ENCODE measurements around the gene CHMP3. TPM values are rescaled to one million over a fixed set of nuclear protein-coding genes. Genes with fewer than 3 reads are reported as not detected.

CHMP3 gene
- total and polyA plus RNA-seq, 2 of the 13 experiments (the other 11 are each of a cell fraction or from before 2014, with no cell fraction given), result 64.1 to 114 TPM

DNA sequence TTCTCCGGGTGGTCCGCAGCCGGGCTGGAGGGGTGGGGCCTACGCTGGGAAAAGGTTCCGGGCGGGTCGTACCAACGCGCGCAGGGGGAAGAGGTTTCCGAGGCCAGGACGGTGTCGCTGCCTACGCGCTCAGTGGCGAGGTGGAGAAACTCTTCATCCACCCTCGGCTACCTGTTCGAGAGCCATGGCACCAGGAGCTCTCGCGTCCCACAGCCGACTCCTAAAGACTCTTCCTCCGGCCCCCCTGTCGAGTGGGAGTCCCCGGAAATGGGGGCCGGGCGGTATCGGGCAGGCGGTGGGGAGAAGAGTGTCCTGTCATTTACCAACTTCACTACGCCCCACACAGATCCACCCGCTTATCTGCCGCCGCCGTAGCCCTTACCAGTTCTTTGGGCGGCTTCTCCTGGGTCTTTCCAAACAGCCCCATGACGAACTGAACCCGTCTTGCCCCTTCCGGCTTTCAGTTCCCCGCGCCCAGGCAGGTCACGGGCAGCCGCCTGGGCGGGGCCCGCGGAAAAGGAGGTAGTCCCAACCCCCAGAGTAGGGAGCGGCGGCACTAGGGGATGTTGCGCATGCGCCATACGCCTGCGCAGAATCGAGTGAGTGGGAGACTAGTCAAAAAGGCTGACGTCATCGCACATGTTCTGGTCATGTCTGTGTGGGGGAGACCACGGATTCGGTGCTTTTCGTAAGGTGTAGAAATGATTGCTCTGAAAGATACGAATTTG is at the start of gene CHMP3 (continued):
- TF ChIP-seq ZNF468 (CRISPR knock-in tag; IDR thresholded peaks at IDR 0.05) (no peak; the same call in 1 of the 2 replicates), GPN1 (CRISPR knock-in tag; IDR thresholded peaks at IDR 0.05; ENCODE audit: borderline replicate concordance) (no peak; the same call in 1 of the 2 replicates), ZNF773 (CRISPR knock-in tag; IDR thresholded peaks at IDR 0.05; ENCODE audit: borderline replicate concordance) (no peak), MXI1 (IDR thresholded peaks at IDR 0.05; ENCODE audit: borderline replicate concordance, low read depth, low read length) (peak; percentile 73; the same call in 1 of the 3 replicates), NFATC3 (CRISPR knock-in tag; IDR thresholded peaks at IDR 0.05) (no peak; the same call in 1 of the 2 replicates), IKZF4 (CRISPR knock-in tag; IDR thresholded peaks at IDR 0.05; ENCODE audit: borderline replicate concordance, low read depth, not compliant biosample characterization) (peak; percentile 24), ZNF431 (CRISPR knock-in tag; IDR thresholded peaks at IDR 0.05; ENCODE audit: borderline replicate concordance, low read depth) (peak; percentile 16; the same call in 1 of the 2 replicates), HDAC2 (CRISPR knock-in tag; IDR thresholded peaks at IDR 0.05) (no peak), HDAC1 (CRISPR knock-in tag; IDR thresholded peaks at IDR 0.05) (peak; percentile 55), DR1 (CRISPR knock-in tag; IDR thresholded peaks at IDR 0.05) (peak; percentile 49), HIVEP1 (CRISPR knock-in tag; IDR thresholded peaks at IDR 0.05) (0 out of 2 replicates have a peak, but pooled peaks have one; percentile 87), ZSCAN25 (CRISPR knock-in tag; IDR thresholded peaks at IDR 0.05) (peak; percentile 58), KLF16 (CRISPR knock-in tag; IDR thresholded peaks at IDR 0.05) (peak in 1 of 2 experiments; percentile 26; a peak in 1 of 4 replicates)
- TF ChIP-seq, protein P1, sequence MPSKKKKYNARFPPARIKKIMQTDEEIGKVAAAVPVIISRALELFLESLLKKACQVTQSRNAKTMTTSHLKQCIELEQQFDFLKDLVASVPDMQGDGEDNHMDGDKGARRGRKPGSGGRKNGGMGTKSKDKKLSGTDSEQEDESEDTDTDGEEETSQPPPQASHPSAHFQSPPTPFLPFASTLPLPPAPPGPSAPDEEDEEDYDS (CRISPR knock-in tag; IDR thresholded peaks at IDR 0.05), result peak; percentile 95
- TF ChIP-seq, protein P2, sequence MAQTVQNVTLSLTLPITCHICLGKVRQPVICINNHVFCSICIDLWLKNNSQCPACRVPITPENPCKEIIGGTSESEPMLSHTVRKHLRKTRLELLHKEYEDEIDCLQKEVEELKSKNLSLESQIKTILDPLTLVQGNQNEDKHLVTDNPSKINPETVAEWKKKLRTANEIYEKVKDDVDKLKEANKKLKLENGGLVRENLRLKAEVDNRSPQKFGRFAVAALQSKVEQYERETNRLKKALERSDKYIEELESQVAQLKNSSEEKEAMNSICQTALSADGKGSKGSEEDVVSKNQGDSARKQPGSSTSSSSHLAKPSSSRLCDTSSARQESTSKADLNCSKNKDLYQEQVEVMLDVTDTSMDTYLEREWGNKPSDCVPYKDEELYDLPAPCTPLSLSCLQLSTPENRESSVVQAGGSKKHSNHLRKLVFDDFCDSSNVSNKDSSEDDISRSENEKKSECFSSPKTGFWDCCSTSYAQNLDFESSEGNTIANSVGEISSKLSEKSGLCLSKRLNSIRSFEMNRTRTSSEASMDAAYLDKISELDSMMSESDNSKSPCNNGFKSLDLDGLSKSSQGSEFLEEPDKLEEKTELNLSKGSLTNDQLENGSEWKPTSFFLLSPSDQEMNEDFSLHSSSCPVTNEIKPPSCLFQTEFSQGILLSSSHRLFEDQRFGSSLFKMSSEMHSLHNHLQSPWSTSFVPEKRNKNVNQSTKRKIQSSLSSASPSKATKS (CRISPR knock-in tag; IDR thresholded peaks at IDR 0.05), result peak; percentile 91
- TF ChIP-seq, protein P3, sequence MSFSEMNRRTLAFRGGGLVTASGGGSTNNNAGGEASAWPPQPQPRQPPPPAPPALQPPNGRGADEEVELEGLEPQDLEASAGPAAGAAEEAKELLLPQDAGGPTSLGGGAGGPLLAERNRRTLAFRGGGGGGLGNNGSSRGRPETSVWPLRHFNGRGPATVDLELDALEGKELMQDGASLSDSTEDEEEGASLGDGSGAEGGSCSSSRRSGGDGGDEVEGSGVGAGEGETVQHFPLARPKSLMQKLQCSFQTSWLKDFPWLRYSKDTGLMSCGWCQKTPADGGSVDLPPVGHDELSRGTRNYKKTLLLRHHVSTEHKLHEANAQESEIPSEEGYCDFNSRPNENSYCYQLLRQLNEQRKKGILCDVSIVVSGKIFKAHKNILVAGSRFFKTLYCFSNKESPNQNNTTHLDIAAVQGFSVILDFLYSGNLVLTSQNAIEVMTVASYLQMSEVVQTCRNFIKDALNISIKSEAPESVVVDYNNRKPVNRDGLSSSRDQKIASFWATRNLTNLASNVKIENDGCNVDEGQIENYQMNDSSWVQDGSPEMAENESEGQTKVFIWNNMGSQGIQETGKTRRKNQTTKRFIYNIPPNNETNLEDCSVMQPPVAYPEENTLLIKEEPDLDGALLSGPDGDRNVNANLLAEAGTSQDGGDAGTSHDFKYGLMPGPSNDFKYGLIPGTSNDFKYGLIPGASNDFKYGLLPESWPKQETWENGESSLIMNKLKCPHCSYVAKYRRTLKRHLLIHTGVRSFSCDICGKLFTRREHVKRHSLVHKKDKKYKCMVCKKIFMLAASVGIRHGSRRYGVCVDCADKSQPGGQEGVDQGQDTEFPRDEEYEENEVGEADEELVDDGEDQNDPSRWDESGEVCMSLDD (CRISPR knock-in tag; IDR thresholded peaks at IDR 0.05; ENCODE audit: borderline replicate concordance), result no peak
- TF ChIP-seq, protein P4, sequence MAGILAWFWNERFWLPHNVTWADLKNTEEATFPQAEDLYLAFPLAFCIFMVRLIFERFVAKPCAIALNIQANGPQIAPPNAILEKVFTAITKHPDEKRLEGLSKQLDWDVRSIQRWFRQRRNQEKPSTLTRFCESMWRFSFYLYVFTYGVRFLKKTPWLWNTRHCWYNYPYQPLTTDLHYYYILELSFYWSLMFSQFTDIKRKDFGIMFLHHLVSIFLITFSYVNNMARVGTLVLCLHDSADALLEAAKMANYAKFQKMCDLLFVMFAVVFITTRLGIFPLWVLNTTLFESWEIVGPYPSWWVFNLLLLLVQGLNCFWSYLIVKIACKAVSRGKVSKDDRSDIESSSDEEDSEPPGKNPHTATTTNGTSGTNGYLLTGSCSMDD (CRISPR knock-in tag; IDR thresholded peaks at IDR 0.05), result no peak
- TF ChIP-seq, protein P5, sequence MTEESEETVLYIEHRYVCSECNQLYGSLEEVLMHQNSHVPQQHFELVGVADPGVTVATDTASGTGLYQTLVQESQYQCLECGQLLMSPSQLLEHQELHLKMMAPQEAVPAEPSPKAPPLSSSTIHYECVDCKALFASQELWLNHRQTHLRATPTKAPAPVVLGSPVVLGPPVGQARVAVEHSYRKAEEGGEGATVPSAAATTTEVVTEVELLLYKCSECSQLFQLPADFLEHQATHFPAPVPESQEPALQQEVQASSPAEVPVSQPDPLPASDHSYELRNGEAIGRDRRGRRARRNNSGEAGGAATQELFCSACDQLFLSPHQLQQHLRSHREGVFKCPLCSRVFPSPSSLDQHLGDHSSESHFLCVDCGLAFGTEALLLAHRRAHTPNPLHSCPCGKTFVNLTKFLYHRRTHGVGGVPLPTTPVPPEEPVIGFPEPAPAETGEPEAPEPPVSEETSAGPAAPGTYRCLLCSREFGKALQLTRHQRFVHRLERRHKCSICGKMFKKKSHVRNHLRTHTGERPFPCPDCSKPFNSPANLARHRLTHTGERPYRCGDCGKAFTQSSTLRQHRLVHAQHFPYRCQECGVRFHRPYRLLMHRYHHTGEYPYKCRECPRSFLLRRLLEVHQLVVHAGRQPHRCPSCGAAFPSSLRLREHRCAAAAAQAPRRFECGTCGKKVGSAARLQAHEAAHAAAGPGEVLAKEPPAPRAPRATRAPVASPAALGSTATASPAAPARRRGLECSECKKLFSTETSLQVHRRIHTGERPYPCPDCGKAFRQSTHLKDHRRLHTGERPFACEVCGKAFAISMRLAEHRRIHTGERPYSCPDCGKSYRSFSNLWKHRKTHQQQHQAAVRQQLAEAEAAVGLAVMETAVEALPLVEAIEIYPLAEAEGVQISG (CRISPR knock-in tag; IDR thresholded peaks at IDR 0.05), result peak; percentile 66
- TF ChIP-seq, protein P6, sequence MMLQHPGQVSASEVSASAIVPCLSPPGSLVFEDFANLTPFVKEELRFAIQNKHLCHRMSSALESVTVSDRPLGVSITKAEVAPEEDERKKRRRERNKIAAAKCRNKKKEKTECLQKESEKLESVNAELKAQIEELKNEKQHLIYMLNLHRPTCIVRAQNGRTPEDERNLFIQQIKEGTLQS (CRISPR knock-in tag; IDR thresholded peaks at IDR 0.05), result peak; percentile 96

All from HepG2 (cell line).